Body of pancreas (tissue), 4 donors: ENCODE results near the gene CAPN11. TPM values are rescaled to one million over a fixed set of nuclear protein-coding genes. Genes with fewer than 3 reads are reported as not detected.

Source experiments
- ATAC-seq: fragments of 150-250 bp; one replicate; pipeline ENCODE4 v1.9.1; 2016
- DNase-seq, 4 donors: peaks; one replicate each; pipeline ENCODE4 v3.0.0-alpha.2; 2019
- H3K27ac ChIP-seq, 4 donors: fragments of 200-600 bp; sonication (generic); 1 replicate in 3 of 4; 2 replicates in 1 of 4; pipeline versions ENCODE4 v1.5.1 to v1.6.1; 2016 to 2019; ENCODE audit warnings: mild to moderate bottlenecking in 1 of 4, mixed read lengths in 1 of 4, moderate library complexity in 1 of 4
- H3K27me3 ChIP-seq, 2 donors: fragments of 200-600 bp; sonication (generic); one replicate each; pipeline ENCODE4 v1.6.0; 2016; ENCODE audit warnings: mild to moderate bottlenecking in 1 of 2
- H3K36me3 ChIP-seq, 2 donors: fragments of 200-600 bp; sonication (generic); replicated peaks in 1 of 2; 2 replicates each; pipeline ENCODE4 v1.5.1; 2016; ENCODE audit warnings: low read depth in 2 of 2; ENCODE audit not compliant: insufficient read depth in 1 of 2
- H3K4me1 ChIP-seq: fragments of 200-600 bp; sonication (generic); one replicate; pipeline ENCODE4 v1.6.0; 2016
- H3K4me3 ChIP-seq, 2 donors: fragments of 200-600 bp; sonication (generic); 1 replicate in 1 of 2; 2 replicates in 1 of 2; pipeline ENCODE4 v1.5.1; 2016 to 2019
- H3K9me3 ChIP-seq, 3 donors: fragments of 200-600 bp; sonication (generic); 1 replicate in 2 of 3; 2 replicates in 1 of 3; pipeline ENCODE4 v1.5.1; 2016
- POLR2A ChIP-seq, 3 donors: fragments of 450-650 bp; IDR thresholded peaks; one replicate each; pipeline ENCODE4 v1.6.1; 2016; ENCODE audit warnings: antibody characterized with exemption in 3 of 3, mild to moderate bottlenecking in 2 of 3
- WGBS, 2 donors: methylation state at CpG; one replicate each; pipeline ENCODE4 v1.1.5; 2017; 5-methylcytosine and 5-hydroxymethylcytosine counted together
- intact Hi-C: fragments of 100-400 bp; cut with DNase I; formaldehyde crosslinking; loops from one replicate; pipeline ENCODE4 v1.15.1; 2023
- total RNA-seq, 2 donors: library from RNA; depleted of rRNA; stranded (reverse); fragments of >200 nt; gene quantifications; one replicate each; pipeline ENCODE4 v1.1.0, GENCODE V29; 2016
- TF ChIP-seq, protein P1 (sequence below), 7 experiments: fragments of 450-650 bp in 4 of 7; fragments of 200-600 bp in 3 of 7; sonication (generic) in 3 of 7; IDR thresholded peaks; one replicate each; pipeline ENCODE4 v1.5.1; 2016 to 2019; ENCODE audit warnings: antibody characterized with exemption in 7 of 7

Gene CAPN11
- total RNA-seq, 2 donors from 2014 or later: 0.66 TPM; not detected in 1

DNA sequence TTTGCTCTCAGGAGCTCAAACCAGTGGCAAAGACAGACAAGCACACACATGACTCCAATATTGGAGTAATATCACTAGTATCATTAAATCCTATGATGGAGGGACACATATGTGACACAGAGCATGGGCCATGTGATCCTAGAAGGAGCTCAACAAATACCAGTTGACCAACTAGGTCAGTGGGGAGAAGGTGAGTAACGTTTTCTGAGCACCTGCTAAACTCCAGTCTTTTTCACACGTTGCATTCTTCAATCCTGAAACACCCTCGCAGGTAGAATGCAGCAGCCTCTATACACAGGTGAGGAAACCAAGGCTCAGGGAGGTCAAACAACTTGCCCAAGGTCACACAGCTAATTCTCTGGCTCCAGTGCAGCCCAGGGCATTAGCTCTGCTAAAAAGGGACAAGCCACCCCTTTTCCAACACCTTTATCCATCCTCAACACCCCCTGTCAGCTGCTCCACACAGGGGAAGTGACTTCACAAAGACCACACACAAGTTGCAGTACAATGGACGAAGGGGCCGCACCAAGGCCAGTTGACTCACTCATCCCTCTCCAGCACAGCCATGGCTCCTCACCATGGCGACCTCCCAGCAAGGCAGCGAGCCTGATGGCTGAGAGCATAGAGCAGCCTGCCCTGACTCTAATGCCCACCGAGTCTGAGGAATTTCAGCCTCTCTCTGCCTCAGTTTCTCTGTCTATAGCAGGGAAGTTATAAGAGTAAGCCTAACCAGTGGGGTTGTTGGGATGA is 4.4 kb downstream of the CAPN11 start:
- Histone ChIP-seq H3K27me3 (no peaks in the 10 kb centered on the region), H3K4me1 (peaks cover 36% of the 10 kb centered on the region), H3K4me3 (no peak overlapping the region), H3K27ac (peak overlapping the region; percentile 53 to 69 (median 57)), H3K36me3 (no peaks in the 10 kb centered on the region), H3K9me3 (no peaks in the 10 kb centered on the region)
- intact Hi-C loops: no loop called here
- DNase-seq: peak; percentile 45 to 72 (median 66)
- WGBS, 2 donors: 40 to 66% methylated on average over 3 to 8 of the region's 8 CpGs
- ATAC-seq: peak; percentile 90
- TF ChIP-seq POLR2A (IDR thresholded peaks at IDR 0.05): no peak
- TF ChIP-seq, protein P1, sequence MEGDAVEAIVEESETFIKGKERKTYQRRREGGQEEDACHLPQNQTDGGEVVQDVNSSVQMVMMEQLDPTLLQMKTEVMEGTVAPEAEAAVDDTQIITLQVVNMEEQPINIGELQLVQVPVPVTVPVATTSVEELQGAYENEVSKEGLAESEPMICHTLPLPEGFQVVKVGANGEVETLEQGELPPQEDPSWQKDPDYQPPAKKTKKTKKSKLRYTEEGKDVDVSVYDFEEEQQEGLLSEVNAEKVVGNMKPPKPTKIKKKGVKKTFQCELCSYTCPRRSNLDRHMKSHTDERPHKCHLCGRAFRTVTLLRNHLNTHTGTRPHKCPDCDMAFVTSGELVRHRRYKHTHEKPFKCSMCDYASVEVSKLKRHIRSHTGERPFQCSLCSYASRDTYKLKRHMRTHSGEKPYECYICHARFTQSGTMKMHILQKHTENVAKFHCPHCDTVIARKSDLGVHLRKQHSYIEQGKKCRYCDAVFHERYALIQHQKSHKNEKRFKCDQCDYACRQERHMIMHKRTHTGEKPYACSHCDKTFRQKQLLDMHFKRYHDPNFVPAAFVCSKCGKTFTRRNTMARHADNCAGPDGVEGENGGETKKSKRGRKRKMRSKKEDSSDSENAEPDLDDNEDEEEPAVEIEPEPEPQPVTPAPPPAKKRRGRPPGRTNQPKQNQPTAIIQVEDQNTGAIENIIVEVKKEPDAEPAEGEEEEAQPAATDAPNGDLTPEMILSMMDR (IDR thresholded peaks at IDR 0.05): no peak

DNA sequence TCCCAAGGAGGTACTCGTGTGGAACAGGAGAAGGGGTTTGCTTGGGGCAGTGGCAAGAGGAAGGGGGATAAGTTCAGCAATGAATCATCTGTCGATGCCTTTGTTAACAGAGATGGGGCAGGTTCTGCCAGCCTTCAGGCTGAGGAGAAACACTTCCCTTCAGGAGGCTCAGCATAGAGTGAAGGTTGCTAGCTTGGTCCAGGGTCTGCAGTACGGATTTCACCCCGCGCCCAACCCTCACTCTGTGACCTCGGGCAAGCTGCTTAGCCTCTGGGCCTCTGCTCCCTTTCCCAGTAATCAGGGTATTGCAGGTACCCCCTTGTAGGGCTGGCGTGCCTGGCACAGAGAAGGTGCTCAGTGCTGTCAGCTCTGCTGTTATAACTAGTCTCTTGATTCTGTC is 7.5 kb downstream of the CAPN11 start:
- intact Hi-C loops: no loop called here
- peaks cover 25% of the 10 kb centered on the region for H3K4me1 ChIP-seq
- no peak overlapping the region for H3K27ac ChIP-seq
- no peaks in the 10 kb centered on the region for H3K36me3 ChIP-seq
- H3K9me3 ChIP-seq: no peaks in the 10 kb centered on the region
- ATAC-seq: no peak
- H3K27me3 ChIP-seq: no peaks in the 10 kb centered on the region
- TF ChIP-seq, protein P1 (IDR thresholded peaks at IDR 0.05): no peak
- TF ChIP-seq POLR2A (IDR thresholded peaks at IDR 0.05): no peak
- DNase-seq: no peak
- 63 to 65% methylated on average over 7 of the region's 7 CpGs for WGBS, 2 donors
- H3K4me3 ChIP-seq: no peak overlapping the region

DNA sequence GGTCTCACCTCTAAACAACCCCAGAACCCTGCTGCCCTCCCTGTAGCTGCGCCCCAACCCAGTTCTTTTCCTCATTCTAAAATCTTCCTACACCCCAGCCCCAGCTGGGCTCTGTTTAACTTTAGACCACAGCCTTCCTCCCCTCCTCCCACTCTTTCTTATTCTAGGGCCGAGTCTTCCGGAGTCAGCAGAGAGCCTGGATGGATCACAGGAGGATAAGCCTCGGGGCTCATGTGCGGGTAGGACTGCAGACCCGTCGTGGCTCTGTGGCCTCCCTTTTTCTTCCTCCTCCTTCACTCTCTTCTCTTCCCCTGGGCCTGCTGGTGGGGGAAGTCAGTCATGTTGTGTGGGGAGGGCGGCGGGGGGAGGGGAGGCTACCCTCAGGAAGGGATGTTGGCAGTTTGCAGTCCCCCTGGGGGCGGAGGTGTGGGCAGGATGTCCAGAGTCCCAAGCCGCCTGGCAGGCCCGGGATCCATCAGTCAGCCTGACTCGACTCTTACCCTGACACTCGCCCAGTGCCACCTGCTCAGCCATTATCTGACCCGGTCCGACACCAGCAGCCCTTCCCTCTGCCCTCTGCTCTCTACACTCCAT is 8.1 kb downstream of the CAPN11 start:
- no peaks in the 10 kb centered on the region for H3K36me3 ChIP-seq
- H3K4me1 ChIP-seq: peaks cover 19% of the 10 kb centered on the region
- ATAC-seq (no peak), DNase-seq (no peak)
- intact Hi-C loops: no loop called here
- WGBS, 2 donors: 42 to 71% methylated on average over 10 to 15 of the region's 16 CpGs
- no peaks in the 10 kb centered on the region for H3K9me3 ChIP-seq
- TF ChIP-seq, protein P1 (IDR thresholded peaks at IDR 0.05): no peak
- no peak for TF ChIP-seq POLR2A (IDR thresholded peaks at IDR 0.05)
- H3K4me3 ChIP-seq: no peak overlapping the region
- H3K27ac ChIP-seq: no peak overlapping the region
- H3K27me3 ChIP-seq: no peaks in the 10 kb centered on the region

DNA sequence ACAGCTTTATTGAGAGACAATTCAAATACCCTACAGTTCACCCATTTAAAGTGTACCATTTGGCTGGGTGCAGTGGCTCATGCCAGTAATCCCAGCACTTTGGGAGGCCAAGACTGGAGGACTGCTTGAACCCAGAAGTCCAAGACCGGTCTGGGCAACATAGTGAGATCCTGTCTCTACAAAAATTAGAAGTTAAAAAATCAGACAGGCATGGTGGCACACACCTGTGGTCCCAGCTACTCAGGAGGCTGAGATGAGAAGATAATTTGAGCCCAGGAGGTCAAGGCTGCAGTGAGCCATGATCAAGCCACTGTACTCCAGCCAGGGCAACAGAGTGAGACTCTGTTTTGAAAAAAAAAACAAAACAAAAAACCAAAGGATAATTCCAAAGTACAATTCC is 8.9 kb downstream of the CAPN11 start:
- no peaks in the 10 kb centered on the region for H3K9me3 ChIP-seq
- ATAC-seq (no peak), DNase-seq (no peak)
- 100% methylated on average over 1 of the region's 1 CpG for WGBS, 2 donors
- TF ChIP-seq POLR2A (IDR thresholded peaks at IDR 0.05): no peak
- TF ChIP-seq, protein P1 (IDR thresholded peaks at IDR 0.05): no peak
- no peaks in the 10 kb centered on the region for H3K36me3 ChIP-seq
- H3K27ac ChIP-seq: no peak overlapping the region
- H3K4me1 ChIP-seq: peaks cover 11% of the 10 kb centered on the region
- intact Hi-C loops: no loop called here
- no peak overlapping the region for H3K4me3 ChIP-seq
- H3K27me3 ChIP-seq: no peaks in the 10 kb centered on the region
